SU-DHL-6 (cell line): ENCODE measurements around the gene KLHL25.

ENCODE experiments used
- EZH2phosphoT487 ChIP-seq: fragments of 200-600 bp; sonication (generic), shearing (Covaris generic); conservative IDR thresholded peaks from 2 replicates; pipeline ENCODE4 v1.6.1; 2018; ENCODE audit warnings: mild to moderate bottlenecking, antibody characterized with exemption, low read length, moderate library complexity, mixed read lengths
- TF ChIP-seq, protein P1 (sequence below): fragments of 200-600 bp; sonication (generic); IDR thresholded peaks from one replicate; pipeline ENCODE4 v1.5.1; 2017; ENCODE audit warnings: antibody characterized with exemption, mild to moderate bottlenecking, low read length, moderate library complexity; ENCODE audit not compliant: insufficient read depth, poor library complexity, severe bottlenecking

DNA sequence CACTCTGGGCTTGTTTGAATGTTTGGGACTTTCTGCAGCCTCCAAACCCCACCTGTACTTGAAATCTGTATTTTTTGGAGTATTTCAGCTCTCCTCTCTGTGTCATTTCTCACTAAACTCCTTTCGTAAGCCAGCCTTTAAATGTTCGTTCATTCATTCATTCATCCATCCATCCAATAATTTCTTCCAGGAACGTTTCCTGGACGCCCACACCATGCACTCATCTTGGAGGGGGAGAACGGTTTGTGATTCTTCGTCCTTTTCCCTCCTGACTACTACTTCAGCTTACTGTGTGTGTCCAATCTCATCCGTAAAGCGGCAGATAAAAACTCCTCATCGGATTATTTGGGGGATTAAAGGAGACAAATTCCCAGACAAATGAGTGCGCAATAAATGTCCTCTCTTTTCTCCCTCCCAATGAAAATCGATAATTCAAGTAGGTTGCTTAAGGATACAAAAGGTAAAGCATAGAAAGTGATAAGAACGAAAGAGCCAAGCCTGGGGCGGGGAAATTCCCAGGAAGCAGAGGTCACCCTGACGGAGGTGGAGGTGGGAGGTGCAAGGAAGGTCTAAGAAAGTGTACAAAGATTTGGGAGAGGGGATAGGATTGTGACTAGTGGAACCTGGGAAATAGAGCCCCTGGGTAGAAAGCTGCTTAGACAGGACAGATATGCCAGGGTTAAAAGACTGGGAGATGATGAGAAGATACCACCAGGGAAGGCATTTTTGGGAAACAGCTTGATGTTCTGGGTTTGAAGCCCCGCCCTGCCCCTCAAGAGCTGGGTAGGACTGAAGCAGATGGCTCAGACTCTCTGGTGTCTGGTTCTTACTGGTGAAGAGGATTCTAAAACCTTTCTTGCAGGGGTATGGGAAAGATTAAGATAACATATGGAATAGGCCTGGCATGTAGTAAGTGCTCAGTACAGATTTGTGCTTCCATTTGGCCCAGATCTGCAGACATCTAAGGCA lies 896 bp upstream of the KLHL25 start:
- TF ChIP-seq, protein P1, sequence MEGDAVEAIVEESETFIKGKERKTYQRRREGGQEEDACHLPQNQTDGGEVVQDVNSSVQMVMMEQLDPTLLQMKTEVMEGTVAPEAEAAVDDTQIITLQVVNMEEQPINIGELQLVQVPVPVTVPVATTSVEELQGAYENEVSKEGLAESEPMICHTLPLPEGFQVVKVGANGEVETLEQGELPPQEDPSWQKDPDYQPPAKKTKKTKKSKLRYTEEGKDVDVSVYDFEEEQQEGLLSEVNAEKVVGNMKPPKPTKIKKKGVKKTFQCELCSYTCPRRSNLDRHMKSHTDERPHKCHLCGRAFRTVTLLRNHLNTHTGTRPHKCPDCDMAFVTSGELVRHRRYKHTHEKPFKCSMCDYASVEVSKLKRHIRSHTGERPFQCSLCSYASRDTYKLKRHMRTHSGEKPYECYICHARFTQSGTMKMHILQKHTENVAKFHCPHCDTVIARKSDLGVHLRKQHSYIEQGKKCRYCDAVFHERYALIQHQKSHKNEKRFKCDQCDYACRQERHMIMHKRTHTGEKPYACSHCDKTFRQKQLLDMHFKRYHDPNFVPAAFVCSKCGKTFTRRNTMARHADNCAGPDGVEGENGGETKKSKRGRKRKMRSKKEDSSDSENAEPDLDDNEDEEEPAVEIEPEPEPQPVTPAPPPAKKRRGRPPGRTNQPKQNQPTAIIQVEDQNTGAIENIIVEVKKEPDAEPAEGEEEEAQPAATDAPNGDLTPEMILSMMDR: no peak
- TF ChIP-seq EZH2phosphoT487: no peak
